Measurements from ENCODE around the gene RBM42. TPM values are rescaled to one million over a fixed set of nuclear protein-coding genes. Genes with fewer than 3 reads are reported as not detected.
A peak's percentile ranks its signal among the peaks of the same experiment; 100 is the strongest.

RBM42 gene
- total RNA-seq, 1 donor from 2014 or later, result 76.0 TPM

GRCh38 chr19:35621708-35622107 is 7.1 kb upstream of the RBM42 start:
- peak overlapping the region; percentile 59 for H3K27ac Mint-ChIP-seq
- H3K4me1 Mint-ChIP-seq (ENCODE audit: low read depth), result no peaks in the 10 kb centered on the region
- no peak for TF ChIP-seq CTCF (IDR thresholded peaks at IDR 0.05; ENCODE audit: unreplicated experiment)
- H3K4me3 Mint-ChIP-seq (ENCODE audit: low read depth), result no peak overlapping the region
- H3K27me3 Mint-ChIP-seq, result no peaks in the 10 kb centered on the region
- no peaks in the 10 kb centered on the region for H3K9me3 Mint-ChIP-seq (ENCODE audit: low read depth)
- peaks cover 1% of the 10 kb centered on the region for H3K36me3 Mint-ChIP-seq (ENCODE audit: insufficient read depth)
- DNase-seq (ENCODE audit: low spot score, unreplicated experiment), result no peak

GRCh38 chr19:35622750-35623149 is 6.1 kb upstream of the RBM42 start:
- DNase-seq (ENCODE audit: low spot score, unreplicated experiment), result no peak
- Mint-ChIP-seq H3K4me3 (ENCODE audit: low read depth) (no peak overlapping the region), H3K27ac (no peak overlapping the region), H3K9me3 (ENCODE audit: low read depth) (no peaks in the 10 kb centered on the region), H3K27me3 (no peaks in the 10 kb centered on the region), H3K4me1 (ENCODE audit: low read depth) (no peaks in the 10 kb centered on the region), H3K36me3 (ENCODE audit: insufficient read depth) (peaks cover 1% of the 10 kb centered on the region)
- TF ChIP-seq CTCF (IDR thresholded peaks at IDR 0.05; ENCODE audit: unreplicated experiment), result no peak

DNA sequence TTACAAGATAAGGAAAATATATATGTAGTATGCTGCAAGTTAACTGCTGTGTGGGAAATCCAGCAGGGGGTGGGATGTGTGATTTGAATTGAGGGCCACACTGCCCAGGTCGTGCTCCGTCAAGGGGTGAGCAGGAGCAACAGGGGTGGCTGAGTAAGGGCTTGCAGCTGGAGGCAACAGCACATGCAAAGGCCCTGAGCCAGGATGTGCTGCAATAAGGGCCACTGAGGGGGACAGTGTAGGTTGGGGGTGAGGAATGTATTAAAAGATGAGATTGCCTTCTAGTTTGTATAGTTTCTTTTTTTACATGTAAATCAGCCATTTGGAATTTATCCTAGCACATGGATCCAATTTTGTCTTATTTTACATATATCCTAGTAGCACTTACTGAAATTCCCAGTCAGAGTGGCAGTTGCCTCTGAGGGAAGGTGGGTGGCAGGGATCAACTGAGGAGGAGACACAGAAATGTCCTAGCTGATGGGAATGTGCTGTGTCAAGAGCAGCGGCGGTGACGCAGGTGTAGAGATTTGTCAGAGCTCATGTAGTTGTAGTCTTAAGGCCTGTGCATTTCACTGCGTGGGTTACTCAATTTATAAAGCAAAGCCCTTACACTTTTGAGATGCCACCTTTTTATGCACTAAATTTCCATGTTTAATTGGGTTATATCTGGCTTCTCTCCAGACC is 5.4 kb upstream of the RBM42 start:
- no peak for DNase-seq (ENCODE audit: low spot score, unreplicated experiment)
- H3K4me1 Mint-ChIP-seq (ENCODE audit: low read depth), result peaks cover 4% of the 10 kb centered on the region
- H3K27ac Mint-ChIP-seq, result no peak overlapping the region
- H3K4me3 Mint-ChIP-seq (ENCODE audit: low read depth), result no peak overlapping the region
- H3K36me3 Mint-ChIP-seq (ENCODE audit: insufficient read depth), result peaks cover 1% of the 10 kb centered on the region
- H3K9me3 Mint-ChIP-seq (ENCODE audit: low read depth), result no peaks in the 10 kb centered on the region
- H3K27me3 Mint-ChIP-seq, result no peaks in the 10 kb centered on the region
- TF ChIP-seq CTCF (IDR thresholded peaks at IDR 0.05; ENCODE audit: unreplicated experiment), result no peak

DNA sequence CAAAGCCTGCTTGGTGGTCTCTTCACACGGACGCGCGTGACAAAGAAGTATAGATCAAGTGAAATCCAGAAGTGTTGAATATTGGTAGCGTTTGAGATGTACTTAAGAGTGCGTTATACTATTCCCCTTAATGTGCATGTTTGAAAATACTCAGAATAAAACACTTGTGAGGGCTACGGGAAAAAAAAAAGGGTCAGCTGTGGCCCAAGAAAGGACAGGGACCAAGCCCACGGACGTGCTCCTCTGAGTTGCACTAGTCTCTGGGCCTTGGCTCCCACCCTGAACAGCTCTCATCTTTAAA is 622 bp upstream of the RBM42 start:
- no peak for TF ChIP-seq CTCF (IDR thresholded peaks at IDR 0.05; ENCODE audit: unreplicated experiment)
- no peaks in the 10 kb centered on the region for H3K9me3 Mint-ChIP-seq (ENCODE audit: low read depth)
- peaks cover 7% of the 10 kb centered on the region for H3K36me3 Mint-ChIP-seq (ENCODE audit: insufficient read depth)
- peaks cover 10% of the 10 kb centered on the region for H3K4me1 Mint-ChIP-seq (ENCODE audit: low read depth)
- H3K27ac Mint-ChIP-seq, result peak overlapping the region; percentile 98
- H3K4me3 Mint-ChIP-seq (ENCODE audit: low read depth), result peak overlapping the region; percentile 98
- H3K27me3 Mint-ChIP-seq, result no peaks in the 10 kb centered on the region
- no peak for DNase-seq (ENCODE audit: low spot score, unreplicated experiment)

DNA sequence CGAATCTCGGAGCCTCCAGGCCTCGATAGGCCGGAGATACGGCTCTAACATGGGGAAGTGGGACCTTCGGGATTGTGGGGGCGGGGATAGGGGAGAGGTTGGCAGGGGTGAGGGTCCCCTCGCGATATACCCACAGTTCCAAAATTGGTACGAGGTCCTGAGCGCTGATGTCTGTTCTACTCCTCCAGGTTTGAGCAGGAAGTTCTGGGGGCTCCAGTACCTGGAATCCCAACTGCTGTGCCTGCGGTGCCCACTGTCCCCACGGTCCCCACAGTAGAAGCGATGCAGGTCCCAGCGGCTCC is 447 bp downstream of the RBM42 start:
- H3K4me1 Mint-ChIP-seq (ENCODE audit: low read depth), result peaks cover 10% of the 10 kb centered on the region
- no peak for TF ChIP-seq CTCF (IDR thresholded peaks at IDR 0.05; ENCODE audit: unreplicated experiment)
- H3K27me3 Mint-ChIP-seq, result no peaks in the 10 kb centered on the region
- H3K9me3 Mint-ChIP-seq (ENCODE audit: low read depth), result no peaks in the 10 kb centered on the region
- peak overlapping the region; percentile 98 for H3K4me3 Mint-ChIP-seq (ENCODE audit: low read depth)
- DNase-seq (ENCODE audit: low spot score, unreplicated experiment), result no peak
- H3K36me3 Mint-ChIP-seq (ENCODE audit: insufficient read depth), result peaks cover 9% of the 10 kb centered on the region
- H3K27ac Mint-ChIP-seq, result peak overlapping the region; percentile 98
